ENCODE results near the gene CTNNBL1. TPM values are rescaled to one million over a fixed set of nuclear protein-coding genes. Genes with fewer than 3 reads are reported as not detected.

Gene CTNNBL1
- total RNA-seq, 2 experiments from 2014 or later = 31.1 to 33.4 TPM

DNA sequence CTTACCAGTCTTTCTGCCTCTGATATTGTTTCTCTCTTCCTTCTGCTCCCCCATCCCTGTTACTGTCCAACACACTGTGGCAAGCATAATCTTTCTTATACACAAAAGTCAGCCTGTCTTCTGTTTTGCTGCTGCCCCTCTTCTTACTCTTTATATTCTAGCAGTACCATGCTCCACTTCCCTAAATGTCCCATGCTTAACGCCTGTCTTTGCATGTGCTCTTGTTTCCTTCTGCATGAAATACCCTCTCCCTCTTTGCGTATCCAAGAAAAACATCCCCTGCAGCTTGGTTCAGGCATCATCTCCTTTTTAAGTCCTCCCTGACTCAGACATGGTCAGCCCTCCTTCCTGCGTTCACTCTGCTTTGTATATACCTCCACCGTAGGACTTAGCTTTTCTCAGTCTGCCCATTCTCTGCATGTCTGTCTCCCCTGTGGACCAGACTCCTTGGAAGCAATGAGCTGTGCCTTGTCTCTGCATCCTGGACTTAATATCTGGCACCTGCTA is 103.9 kb downstream of the CTNNBL1 start:
- H3K9me3 Mint-ChIP-seq = no peaks in the 10 kb centered on the region
- no peaks in the 10 kb centered on the region for H3K27me3 Mint-ChIP-seq
- Histone ChIP-seq H3K4me3 (ENCODE audit: low read length) (no peak overlapping the region), H3K36me3 (ENCODE audit: insufficient read depth, low read length) (peaks cover 37% of the 10 kb centered on the region), H3K27me3 (ENCODE audit: control insufficient read depth in 1 of 2, insufficient read depth in 2 of 2, low read length in 2 of 2) (no peaks in the 10 kb centered on the region), H3K27ac (ENCODE audit: low read depth in 1 of 2, low read length in 2 of 2) (no peak overlapping the region), H3K9me3 (ENCODE audit: control insufficient read depth in 1 of 2, insufficient read depth in 1 of 2, low read length in 2 of 2) (no peaks in the 10 kb centered on the region), H3K4me1 (ENCODE audit: insufficient read depth, low read length) (no peaks in the 10 kb centered on the region)
- no peaks in the 10 kb centered on the region for H3K4me1 Mint-ChIP-seq (ENCODE audit: low read depth)
- ChIA-PET POLR2A (no interaction called here), CTCF (interaction anchor here (0.6 kb wide), 1 partner anchor 221 kb away, joined by 3 read pairs; no protein-coding TSS in a partner anchor)
- peaks cover 33% of the 10 kb centered on the region for H3K36me3 Mint-ChIP-seq (ENCODE audit: low read depth)
- H3K27ac Mint-ChIP-seq = no peak overlapping the region
- no peak overlapping the region for H3K4me3 Mint-ChIP-seq
- DNase-seq (no peak), ATAC-seq (ENCODE audit: poor library complexity) (no peak)
- TF ChIP-seq, protein P1, sequence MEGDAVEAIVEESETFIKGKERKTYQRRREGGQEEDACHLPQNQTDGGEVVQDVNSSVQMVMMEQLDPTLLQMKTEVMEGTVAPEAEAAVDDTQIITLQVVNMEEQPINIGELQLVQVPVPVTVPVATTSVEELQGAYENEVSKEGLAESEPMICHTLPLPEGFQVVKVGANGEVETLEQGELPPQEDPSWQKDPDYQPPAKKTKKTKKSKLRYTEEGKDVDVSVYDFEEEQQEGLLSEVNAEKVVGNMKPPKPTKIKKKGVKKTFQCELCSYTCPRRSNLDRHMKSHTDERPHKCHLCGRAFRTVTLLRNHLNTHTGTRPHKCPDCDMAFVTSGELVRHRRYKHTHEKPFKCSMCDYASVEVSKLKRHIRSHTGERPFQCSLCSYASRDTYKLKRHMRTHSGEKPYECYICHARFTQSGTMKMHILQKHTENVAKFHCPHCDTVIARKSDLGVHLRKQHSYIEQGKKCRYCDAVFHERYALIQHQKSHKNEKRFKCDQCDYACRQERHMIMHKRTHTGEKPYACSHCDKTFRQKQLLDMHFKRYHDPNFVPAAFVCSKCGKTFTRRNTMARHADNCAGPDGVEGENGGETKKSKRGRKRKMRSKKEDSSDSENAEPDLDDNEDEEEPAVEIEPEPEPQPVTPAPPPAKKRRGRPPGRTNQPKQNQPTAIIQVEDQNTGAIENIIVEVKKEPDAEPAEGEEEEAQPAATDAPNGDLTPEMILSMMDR (IDR thresholded peaks at IDR 0.05) = no peak
- intact Hi-C loops (cut with DNase I, micrococcal nuclease) = no loop called here

DNA sequence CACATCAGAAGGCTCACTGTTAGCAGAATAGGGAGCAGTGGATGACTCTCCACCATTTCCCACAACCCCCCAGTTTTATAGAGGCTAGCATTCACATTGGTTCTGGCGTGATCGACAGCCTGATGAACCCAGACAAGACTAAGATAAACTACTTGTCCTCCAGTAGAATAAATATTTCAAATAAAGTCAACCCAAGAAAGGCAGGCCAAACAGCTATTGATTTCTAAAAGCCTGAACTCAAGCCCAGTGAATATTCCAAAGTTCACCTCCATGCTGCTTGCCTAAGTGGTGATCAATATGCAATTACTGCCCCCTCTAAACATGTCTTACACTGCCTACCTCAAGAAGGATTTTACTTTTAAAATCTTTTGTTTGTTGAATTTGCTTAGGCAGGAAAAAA is 104.5 kb downstream of the CTNNBL1 start:
- Histone ChIP-seq H3K27ac (ENCODE audit: low read depth in 1 of 2, low read length in 2 of 2) (no peak overlapping the region), H3K4me3 (ENCODE audit: low read length) (no peak overlapping the region), H3K4me1 (ENCODE audit: insufficient read depth, low read length) (no peaks in the 10 kb centered on the region), H3K27me3 (ENCODE audit: control insufficient read depth in 1 of 2, insufficient read depth in 2 of 2, low read length in 2 of 2) (no peaks in the 10 kb centered on the region), H3K36me3 (ENCODE audit: insufficient read depth, low read length) (peaks cover 42% of the 10 kb centered on the region), H3K9me3 (ENCODE audit: control insufficient read depth in 1 of 2, insufficient read depth in 1 of 2, low read length in 2 of 2) (no peaks in the 10 kb centered on the region)
- intact Hi-C loops (cut with DNase I, micrococcal nuclease) = no loop called here
- Mint-ChIP-seq H3K4me3 (no peak overlapping the region), H3K36me3 (ENCODE audit: low read depth) (peaks cover 33% of the 10 kb centered on the region), H3K9me3 (no peaks in the 10 kb centered on the region), H3K27ac (no peak overlapping the region), H3K27me3 (no peaks in the 10 kb centered on the region), H3K4me1 (ENCODE audit: low read depth) (no peaks in the 10 kb centered on the region)
- ChIA-PET CTCF (interaction anchor here (0.6 kb wide), 1 partner anchor 220 kb away, joined by 3 read pairs; no protein-coding TSS in a partner anchor), POLR2A (no interaction called here)
- no peak for DNase-seq
- TF ChIP-seq, protein P1 (IDR thresholded peaks at IDR 0.05) = no peak
- ATAC-seq (ENCODE audit: poor library complexity) = no peak

DNA sequence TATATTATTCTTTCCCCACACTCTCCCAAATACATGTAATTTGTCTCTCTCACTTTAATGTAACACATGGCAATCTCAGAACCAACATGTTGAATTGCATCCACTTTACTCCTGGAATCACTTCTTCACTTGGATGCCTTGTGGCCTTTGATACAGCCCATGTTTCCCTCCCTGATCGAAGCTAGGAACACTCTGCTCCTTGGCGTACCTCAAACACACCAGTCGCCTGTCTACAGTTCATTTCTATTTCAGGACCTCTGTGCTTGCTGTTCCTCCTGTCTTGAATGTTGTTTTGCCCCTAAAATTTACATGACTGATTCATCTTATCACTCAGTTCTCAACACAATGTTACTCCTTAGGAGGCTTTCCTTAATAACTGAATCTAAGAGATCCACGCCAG is 106.8 kb downstream of the CTNNBL1 start:
- TF ChIP-seq, protein P1 (IDR thresholded peaks at IDR 0.05) = no peak
- no peaks in the 10 kb centered on the region for H3K4me1 ChIP-seq (ENCODE audit: insufficient read depth, low read length)
- H3K36me3 ChIP-seq (ENCODE audit: insufficient read depth, low read length) = peaks cover 57% of the 10 kb centered on the region
- no peaks in the 10 kb centered on the region for H3K9me3 Mint-ChIP-seq
- no peak for ATAC-seq (ENCODE audit: poor library complexity)
- no peaks in the 10 kb centered on the region for H3K4me1 Mint-ChIP-seq (ENCODE audit: low read depth)
- peaks cover 38% of the 10 kb centered on the region for H3K36me3 Mint-ChIP-seq (ENCODE audit: low read depth)
- no peak overlapping the region for H3K27ac Mint-ChIP-seq
- no peak overlapping the region for H3K27ac ChIP-seq (ENCODE audit: low read depth in 1 of 2, low read length in 2 of 2)
- H3K27me3 ChIP-seq (ENCODE audit: control insufficient read depth in 1 of 2, insufficient read depth in 2 of 2, low read length in 2 of 2) = no peaks in the 10 kb centered on the region
- intact Hi-C loops (cut with DNase I, micrococcal nuclease) = no loop called here
- POLR2A ChIA-PET = no interaction called here
- CTCF ChIA-PET = no interaction called here
- H3K27me3 Mint-ChIP-seq = no peaks in the 10 kb centered on the region
- no peak for DNase-seq
- H3K4me3 Mint-ChIP-seq = no peak overlapping the region
- no peak overlapping the region for H3K4me3 ChIP-seq (ENCODE audit: low read length)
- no peaks in the 10 kb centered on the region for H3K9me3 ChIP-seq (ENCODE audit: control insufficient read depth in 1 of 2, insufficient read depth in 1 of 2, low read length in 2 of 2)

Measured in CD4-positive, alpha-beta T cell (primary cell).